ENCODE results near the gene RNF112. TPM values are rescaled to one million over a fixed set of nuclear protein-coding genes. Genes with fewer than 3 reads are reported as not detected.

The RNF112 gene
- total RNA-seq, 1 experiment from 2014 or later, result 0.10 TPM

- no peaks in the 10 kb centered on the region for H3K9me3 ChIP-seq (ENCODE audit: control insufficient read depth, insufficient read depth, low read depth, low read length)
- ChIA-PET CTCF (no interaction called here), POLR2A (no interaction called here)
- H3K36me3 ChIP-seq (ENCODE audit: control insufficient read depth, insufficient read depth, low read length), result peaks cover 6% of the 10 kb centered on the region
- no TSS peak for BruUV-seq (replicated peaks)
- TF ChIP-seq TCF7L2 (IDR thresholded peaks at IDR 0.05; ENCODE audit: low read depth, low read length) (no peak), POLR2AphosphoS5 (IDR thresholded peaks at IDR 0.05; ENCODE audit: low read depth, low read length) (no peak), REST (IDR thresholded peaks at IDR 0.05; ENCODE audit: insufficient read depth in 1 of 2, low read depth in 2 of 2, low read length in 1 of 2) (no peak), CTCF (IDR thresholded peaks at IDR 0.05) (no peak), SIN3A (IDR thresholded peaks at IDR 0.05; ENCODE audit: borderline replicate concordance, insufficient read depth, low read depth, low read length) (no peak)
- H3K27ac ChIP-seq (ENCODE audit: low read length), result no peak overlapping the region
- intact Hi-C loops (cut with micrococcal nuclease; ENCODE audit: unreplicated experiment) (no loop called here), in situ Hi-C loops (cut with HindIII; ENCODE audit: low pct_unique_long_range_greater_than_20kb, low sequenced_read_pairs) (no loop called here)
- ATAC-seq (no peak), DNase-seq (ENCODE audit: low read depth, low spot score) (no peak)
- H3K27me3 ChIP-seq (ENCODE audit: control insufficient read depth, insufficient read depth, low read length), result no peaks in the 10 kb centered on the region
- no peak overlapping the region for H3K4me3 ChIP-seq (ENCODE audit: low read depth in 2 of 2, low read length in 2 of 2)
- peaks cover 5% of the 10 kb centered on the region; the same call in 1 of the 2 replicates for H3K4me1 ChIP-seq (ENCODE audit: control insufficient read depth, insufficient read depth, low read length)
Measured at GRCh38 chr17:19381741-19382444, 29.1 kb upstream of the RNF112 start.

GRCh38 chr17:19382531-19383444 is 28.2 kb upstream of the RNF112 start:
- no TSS peak for BruUV-seq (replicated peaks)
- H3K36me3 ChIP-seq (ENCODE audit: control insufficient read depth, insufficient read depth, low read length), result peaks cover 3% of the 10 kb centered on the region
- TF ChIP-seq TCF7L2 (IDR thresholded peaks at IDR 0.05; ENCODE audit: low read depth, low read length) (no peak), POLR2AphosphoS5 (IDR thresholded peaks at IDR 0.05; ENCODE audit: low read depth, low read length) (no peak), CTCF (IDR thresholded peaks at IDR 0.05) (no peak), REST (IDR thresholded peaks at IDR 0.05; ENCODE audit: insufficient read depth in 1 of 2, low read depth in 2 of 2, low read length in 1 of 2) (no peak), SIN3A (IDR thresholded peaks at IDR 0.05; ENCODE audit: borderline replicate concordance, insufficient read depth, low read depth, low read length) (no peak)
- intact Hi-C loops (cut with micrococcal nuclease; ENCODE audit: unreplicated experiment), result no loop called here
- no peak for ATAC-seq
- H3K9me3 ChIP-seq (ENCODE audit: control insufficient read depth, insufficient read depth, low read depth, low read length), result no peaks in the 10 kb centered on the region
- H3K4me3 ChIP-seq (ENCODE audit: low read depth in 2 of 2, low read length in 2 of 2), result no peak overlapping the region
- no peaks in the 10 kb centered on the region for H3K27me3 ChIP-seq (ENCODE audit: control insufficient read depth, insufficient read depth, low read length)
- in situ Hi-C loops (cut with HindIII; ENCODE audit: low pct_unique_long_range_greater_than_20kb, low sequenced_read_pairs), result no loop called here
- ChIA-PET POLR2A (no interaction called here), CTCF (no interaction called here)
- no peak overlapping the region for H3K27ac ChIP-seq (ENCODE audit: low read length)
- H3K4me1 ChIP-seq (ENCODE audit: control insufficient read depth, insufficient read depth, low read length), result peaks cover 8% of the 10 kb centered on the region
- no peak for DNase-seq (ENCODE audit: low read depth, low spot score)
